Measurements from ENCODE around the gene LY6G6F.

DNA sequence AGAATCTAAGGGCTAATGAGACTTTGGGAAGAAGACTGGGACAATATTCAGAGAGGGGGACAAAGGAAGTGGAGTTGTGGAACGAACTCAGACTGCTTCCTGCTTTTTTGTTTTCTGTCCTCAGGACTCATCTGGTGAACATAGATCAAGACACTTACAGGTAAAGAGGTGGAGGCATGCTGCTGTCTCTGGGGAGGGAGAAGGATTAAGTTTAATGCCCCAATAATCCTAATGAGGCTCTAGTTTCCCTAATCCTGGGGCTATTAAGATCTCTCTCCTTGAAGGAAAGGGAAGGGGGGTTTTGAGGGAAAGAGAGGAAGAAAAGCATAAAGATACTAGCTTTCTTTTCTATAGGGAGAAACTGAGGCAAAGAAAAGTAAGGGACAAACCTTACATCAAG is 37.8 kb downstream of the LY6G6F start:
- TF ChIP-seq, protein P1, sequence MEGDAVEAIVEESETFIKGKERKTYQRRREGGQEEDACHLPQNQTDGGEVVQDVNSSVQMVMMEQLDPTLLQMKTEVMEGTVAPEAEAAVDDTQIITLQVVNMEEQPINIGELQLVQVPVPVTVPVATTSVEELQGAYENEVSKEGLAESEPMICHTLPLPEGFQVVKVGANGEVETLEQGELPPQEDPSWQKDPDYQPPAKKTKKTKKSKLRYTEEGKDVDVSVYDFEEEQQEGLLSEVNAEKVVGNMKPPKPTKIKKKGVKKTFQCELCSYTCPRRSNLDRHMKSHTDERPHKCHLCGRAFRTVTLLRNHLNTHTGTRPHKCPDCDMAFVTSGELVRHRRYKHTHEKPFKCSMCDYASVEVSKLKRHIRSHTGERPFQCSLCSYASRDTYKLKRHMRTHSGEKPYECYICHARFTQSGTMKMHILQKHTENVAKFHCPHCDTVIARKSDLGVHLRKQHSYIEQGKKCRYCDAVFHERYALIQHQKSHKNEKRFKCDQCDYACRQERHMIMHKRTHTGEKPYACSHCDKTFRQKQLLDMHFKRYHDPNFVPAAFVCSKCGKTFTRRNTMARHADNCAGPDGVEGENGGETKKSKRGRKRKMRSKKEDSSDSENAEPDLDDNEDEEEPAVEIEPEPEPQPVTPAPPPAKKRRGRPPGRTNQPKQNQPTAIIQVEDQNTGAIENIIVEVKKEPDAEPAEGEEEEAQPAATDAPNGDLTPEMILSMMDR (IDR thresholded peaks at IDR 0.05; ENCODE audit: low read length) = no peak
- TF ChIP-seq EZH2phosphoT487 (IDR thresholded peaks at IDR 0.05; ENCODE audit: low read length) = no peak

All from MM.1S (cell line).